NB4 (cell line): ENCODE measurements around the gene APOC3.

Source experiments
- CTCF ChIP-seq: IDR thresholded peaks from one replicate; pipeline ENCODE4 v1.5.1; 2012; ENCODE audit warnings: low read depth, low read length
- MAX ChIP-seq: IDR thresholded peaks from 2 replicates; pipeline ENCODE4 v1.6.1; 2011; ENCODE audit warnings: low read depth, low read length
- POLR2A ChIP-seq: IDR thresholded peaks from 2 replicates; pipeline ENCODE4 v1.6.1; 2011; ENCODE audit warnings: mild to moderate bottlenecking; ENCODE audit not compliant: insufficient read length; ENCODE audit errors: extremely low read depth

GRCh38 chr11:116822575-116822974, 7.1 kb upstream of the APOC3 start:
- TF ChIP-seq POLR2A (no peak), CTCF (no peak), MAX (no peak)
